Stimulated activated CD4-positive, alpha-beta T cell treated with anti-CD3 and anti-CD28 coated beads, Interleukin-4, amount 100 ng/mL, for 4 hours (primary cell): Measurements from ENCODE around the gene EPB41L3.
"Not testable (repeated sequence)": the region's sequence is repeated elsewhere in the genome, so short reads cannot be mapped to it uniquely, and the experiment has no call there.

Experiments used
- DNase-seq, 2 experiments: peaks; one replicate each; pipeline ENCODE4 v3.0.0-alpha.2; 2020

EPB41L3 gene

DNA sequence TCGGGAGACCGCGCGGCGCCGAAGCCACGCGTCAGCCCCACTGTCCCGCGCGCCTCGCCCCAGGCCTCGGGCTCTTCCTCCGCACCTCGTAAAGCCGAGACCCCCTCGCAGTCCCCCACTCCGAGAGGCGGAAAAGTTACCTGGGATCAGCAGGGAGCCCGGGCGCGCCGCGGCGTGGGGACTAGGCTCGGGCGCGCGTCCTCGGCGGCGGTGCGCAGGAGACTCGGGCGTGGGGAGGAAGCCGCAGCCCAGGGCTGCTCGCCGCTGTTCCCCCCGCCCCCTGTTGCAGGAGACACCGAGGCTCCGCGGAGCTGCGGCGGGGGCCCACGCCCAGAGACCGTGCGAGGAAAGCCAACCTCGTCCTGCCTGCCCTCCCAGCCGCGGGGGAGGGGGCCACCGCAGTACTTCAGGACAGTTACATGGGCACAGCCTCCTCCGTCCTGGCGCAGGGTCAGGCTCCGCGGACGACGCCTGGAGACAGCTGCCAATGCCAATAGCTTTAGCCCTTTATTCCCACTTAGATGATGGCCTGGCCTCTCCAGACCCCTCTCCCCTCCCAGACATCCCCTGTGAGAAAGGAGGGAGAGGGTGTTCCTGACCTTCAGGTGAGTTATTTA, at the start of gene EPB41L3:
EPB41L3 (minus strand) TSS at position 225 of the 617 bp plus-strand sequence. CDS start 54,814 bp downstream, outside the sequence.
- no peak for DNase-seq

DNA sequence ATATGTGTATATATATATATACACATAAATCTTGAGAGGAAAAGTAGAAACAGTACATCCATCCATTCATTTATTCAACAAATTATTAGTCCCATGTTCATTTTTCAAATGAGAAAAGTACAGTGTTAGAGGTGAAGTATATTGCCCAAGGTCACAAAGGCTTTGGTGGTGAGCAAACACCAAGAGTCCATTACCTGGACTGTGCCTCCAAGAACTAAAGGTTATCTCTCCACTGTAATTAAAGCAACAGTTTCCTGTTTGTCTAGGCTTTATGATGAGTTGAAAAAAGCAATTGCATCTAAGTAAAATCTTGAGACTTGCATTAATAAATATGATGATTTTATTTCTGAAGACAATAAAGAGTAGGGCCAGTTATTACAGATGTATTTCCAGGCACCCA, 44.7 kb upstream of the EPB41L3 start:
- DNase-seq: no peak

DNA sequence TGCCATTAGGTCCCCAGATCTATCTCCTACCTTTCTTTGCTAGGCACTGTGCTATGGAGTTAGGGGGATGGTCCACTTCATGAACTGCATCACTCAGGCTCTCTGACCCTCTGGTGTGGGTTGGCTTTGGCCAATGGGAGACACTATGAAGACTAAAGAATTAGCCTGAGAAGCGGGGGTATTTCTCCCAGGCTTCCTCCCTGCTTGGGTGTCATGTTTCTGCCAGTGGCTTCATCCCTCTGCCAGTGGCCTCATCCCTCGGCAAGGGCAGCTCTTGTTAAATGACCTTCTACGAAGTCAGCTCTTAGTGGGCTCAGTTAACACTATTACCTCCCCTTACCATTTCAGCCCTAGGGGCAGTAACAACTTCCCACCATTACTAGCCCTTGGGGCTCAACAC, 41.9 kb upstream of the EPB41L3 start:
- no peak for DNase-seq

DNA sequence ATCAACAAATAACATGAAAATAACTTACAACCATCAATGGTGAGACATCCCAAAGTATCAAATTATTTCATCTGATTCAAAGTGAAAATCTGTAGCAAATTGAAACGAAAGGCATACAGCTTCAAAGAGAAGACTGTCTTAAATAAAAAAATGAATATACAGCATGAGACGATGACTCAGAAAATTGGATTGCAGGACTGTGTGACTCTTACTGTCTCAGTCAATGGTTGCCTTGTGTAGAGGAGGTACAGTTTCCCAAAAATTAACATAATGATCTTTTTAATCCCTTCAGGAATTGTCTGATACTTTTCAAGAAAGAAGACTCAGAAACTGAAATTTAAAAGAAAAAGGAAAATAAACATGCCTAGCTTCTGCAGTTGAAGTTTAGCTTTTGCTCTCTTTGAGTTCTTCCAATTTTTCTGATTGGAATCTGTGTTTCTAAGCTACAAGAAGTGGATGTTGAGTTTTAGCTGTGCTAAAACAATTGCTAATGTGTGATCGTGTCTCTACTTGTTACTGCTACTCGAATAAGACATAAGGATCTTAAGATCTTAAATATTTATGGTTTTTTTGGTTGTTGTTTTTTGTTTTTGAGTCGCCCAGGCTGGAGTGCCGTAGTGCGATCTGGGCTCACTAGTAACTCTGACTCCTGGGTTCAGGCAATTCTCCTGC, 41.1 kb upstream of the EPB41L3 start:
- no peak for DNase-seq

DNA sequence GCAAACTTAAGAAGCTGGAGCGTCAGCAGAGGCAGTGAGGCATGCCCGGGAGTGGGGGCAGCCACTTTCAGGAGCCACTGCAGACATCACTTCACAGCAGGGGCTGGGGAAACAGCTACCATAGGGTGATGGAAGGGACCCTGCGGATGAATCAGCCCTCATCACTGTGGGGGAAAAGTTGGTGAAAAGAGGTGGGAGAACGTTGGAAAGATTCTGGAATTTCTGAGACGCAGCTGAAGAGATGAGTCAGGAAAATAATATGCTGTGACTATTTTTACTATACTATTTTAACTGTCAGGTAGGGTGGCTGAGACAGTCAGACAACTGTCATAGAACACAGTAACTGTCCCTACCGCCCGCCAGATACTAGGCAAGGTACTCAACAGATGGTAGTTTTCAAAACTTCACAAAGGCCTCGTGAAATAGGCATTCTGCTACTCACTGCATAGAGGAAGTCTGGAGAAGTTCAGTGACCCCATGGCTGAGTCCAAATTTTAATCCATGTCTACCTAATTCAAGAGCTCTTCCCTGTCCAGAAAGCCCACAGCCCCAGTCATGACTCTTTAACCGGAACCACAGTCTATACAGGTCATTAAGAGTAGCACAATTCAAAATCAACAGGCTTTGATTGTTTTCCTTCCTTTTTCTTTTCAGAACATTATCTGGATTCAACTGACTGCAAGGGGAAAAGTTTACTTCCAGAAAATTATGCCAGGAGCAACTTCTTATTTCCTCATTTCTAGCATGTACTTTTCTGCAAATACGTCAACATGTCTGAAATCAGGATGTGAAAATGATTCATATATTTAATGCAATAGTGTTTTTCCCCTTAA, 39.3 kb upstream of the EPB41L3 start:
- DNase-seq: no peak

DNA sequence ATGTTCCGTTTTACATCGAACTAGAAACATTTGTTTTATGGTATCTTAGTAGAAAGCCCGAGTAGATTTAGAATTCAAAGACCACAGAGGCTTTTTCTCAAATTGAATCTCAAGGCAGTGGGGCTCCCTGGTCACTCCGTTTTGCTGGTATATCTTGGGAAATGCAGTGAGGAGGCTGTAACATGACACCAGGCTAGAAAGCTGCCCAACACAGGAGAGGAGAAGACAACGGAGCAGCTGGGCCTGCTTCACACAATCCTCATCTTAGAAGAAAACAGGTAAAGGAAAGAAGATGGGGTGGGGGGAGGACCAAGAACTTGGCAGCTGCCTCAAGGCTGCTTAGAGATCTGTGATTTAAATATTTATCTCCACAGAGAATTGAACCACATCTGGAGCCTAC, 38.3 kb upstream of the EPB41L3 start:
- no peak for DNase-seq

DNA sequence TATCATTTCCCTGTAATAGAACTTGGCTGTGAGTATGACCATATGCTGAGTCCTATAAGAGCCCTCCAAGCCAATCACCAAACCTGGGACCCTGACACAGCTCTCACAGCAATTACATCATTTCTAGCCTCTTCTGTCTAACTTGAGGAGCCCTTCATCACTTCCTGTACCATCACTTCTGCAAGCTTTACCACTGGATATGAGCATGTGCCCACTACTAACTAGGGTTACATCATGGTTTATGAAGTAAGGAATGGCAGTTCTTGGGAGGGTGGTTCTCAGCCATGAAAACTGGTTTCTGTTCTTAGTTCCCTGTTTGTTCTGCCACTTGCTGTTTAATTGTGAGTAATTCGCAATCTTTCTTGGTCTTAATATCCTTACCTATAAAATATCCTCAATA, 31.0 kb upstream of the EPB41L3 start:
- DNase-seq: no peak

DNA sequence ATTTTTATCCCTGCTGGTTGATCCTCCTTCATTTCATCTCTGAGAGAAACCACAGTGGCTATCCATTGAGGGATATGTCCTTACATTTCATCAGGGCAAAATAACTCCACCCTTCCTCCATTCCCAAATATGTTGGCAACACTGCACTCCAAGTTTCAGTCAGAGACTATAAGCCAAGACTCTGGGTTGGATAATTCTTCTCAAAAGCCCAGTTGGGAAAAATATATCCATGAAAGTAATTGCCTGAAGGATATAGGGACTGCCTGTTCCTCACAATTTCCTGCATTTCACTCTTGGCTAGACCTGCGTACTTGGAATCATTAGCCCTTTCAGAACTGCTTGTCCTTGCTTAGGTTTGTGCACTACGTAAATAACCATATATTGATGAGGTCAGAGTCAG, 27.9 kb upstream of the EPB41L3 start:
- DNase-seq: no peak

DNA sequence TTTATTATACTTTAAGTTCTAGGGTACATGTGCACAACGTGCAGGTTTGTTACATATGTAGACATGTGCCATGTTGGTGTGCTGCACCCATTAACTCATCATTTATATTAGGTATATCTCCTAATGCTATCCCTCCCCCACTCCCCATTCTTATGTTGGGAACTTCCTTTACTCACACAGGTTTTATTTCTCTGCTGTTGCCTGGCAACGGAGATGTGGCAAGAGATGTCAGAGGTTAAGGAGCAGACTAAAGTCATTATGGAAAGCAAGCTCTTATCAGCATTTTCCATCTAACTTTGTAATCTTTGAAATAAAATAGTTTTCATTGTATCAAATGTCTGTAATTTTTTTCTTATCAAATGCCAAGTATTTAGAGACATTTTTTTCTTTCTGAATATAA, 26.8 kb upstream of the EPB41L3 start:
- not testable (repeated sequence) for DNase-seq

DNA sequence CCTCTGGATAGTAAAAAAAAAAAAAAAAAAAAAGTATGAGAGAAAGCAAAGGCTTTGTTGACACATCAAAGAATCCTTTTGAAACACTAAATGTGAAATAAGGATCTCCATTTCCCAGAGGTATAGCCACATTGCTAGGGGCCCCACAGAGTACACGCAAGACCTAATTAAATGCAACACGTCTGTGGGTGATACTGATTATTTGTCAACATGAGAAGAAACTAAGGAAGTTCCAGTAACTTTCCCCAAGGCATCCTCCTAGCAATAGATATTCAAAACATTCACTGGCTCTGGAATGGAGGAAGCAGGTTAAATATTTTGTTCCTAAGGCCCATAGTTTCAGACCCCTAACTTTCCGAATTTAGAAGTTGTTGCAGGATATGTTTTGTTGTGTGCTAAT, 24.6 kb upstream of the EPB41L3 start:
- no peak for DNase-seq

DNA sequence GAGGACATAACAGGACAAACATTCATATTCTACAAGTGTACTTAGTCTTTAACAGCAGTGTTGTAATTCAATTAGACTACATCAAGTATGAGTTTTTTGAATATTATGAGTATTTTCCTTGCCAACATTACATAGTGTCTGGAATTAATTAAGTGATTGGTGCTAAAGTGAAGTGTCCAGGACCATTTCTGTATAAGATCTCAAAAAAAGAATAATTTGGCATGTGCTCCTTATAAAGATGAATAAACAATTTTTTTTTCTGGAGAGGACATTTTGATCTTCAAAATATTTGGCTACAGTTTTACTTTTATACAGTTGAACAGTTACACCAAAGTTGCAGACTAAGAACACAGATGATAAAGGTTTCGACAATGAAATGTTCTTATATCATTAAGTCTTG, 15.1 kb upstream of the EPB41L3 start:
- DNase-seq: no peak

DNA sequence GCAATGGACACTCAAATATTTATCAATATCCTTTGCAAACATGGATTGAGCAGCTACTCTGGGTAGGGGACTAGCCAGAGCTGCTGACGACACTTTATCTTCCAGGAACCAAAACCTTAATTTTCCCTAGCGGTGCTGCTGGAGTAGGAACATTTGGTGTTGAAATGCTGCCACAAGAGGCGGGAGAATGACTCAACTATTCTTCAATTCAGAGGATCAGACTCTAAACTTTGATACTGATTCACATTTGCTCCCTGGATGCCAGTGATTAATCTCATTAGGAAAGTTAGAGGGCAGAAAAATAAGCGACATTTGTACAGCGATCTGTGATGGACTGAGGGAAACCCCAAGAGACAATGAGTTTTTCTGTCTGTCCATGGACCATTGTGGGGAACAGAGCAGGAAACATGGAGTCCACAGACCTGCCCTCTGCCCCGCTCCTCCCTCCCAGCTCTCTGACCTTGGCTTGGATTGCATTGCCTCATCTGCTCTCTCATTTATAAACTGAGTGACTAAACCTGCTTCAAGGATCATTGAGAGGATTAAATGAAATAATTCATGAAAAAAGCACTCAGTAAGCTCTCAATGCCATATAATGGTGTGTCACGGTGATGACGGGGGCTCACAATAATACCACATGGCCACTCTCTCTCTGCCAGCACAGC, 12.6 kb upstream of the EPB41L3 start:
- no peak for DNase-seq

DNA sequence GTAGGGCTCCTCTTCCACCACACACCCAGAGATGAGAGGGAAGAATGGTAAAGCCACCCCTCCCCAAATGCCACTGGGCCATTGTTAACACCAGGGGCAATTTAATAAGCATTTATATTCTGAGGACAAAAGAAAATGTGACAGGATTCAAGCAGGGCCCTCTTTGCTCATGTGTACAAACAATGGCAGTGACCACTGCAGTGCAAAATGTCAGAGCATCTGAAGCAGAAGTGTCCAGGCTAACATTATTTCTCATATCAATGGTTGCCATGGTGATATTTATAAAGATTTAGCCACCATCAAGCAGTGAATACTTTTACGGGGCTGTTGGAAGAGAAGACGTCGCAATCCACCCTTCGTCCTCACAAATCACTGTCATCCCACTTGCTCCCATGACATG, 10.8 kb upstream of the EPB41L3 start:
- no peak for DNase-seq

DNA sequence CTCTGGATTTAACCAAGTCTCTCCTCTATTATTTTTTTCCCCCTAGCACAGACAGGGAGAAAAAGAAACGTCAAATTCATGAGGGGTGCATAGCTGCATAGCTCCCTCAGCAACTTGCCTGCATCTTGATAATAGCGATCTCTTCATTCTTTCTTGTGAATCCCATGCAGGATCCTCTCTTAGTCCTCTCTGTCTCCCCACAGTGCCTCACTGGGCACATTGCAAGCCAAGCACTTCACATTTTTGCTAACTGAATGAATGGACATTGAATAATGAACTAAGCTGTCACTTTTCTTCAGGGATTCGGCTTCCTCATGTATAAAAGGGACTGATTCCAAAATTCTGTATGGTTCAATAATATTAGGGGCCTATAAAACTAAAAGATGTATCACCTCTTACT, 2.9 kb upstream of the EPB41L3 start:
- no peak for DNase-seq

DNA sequence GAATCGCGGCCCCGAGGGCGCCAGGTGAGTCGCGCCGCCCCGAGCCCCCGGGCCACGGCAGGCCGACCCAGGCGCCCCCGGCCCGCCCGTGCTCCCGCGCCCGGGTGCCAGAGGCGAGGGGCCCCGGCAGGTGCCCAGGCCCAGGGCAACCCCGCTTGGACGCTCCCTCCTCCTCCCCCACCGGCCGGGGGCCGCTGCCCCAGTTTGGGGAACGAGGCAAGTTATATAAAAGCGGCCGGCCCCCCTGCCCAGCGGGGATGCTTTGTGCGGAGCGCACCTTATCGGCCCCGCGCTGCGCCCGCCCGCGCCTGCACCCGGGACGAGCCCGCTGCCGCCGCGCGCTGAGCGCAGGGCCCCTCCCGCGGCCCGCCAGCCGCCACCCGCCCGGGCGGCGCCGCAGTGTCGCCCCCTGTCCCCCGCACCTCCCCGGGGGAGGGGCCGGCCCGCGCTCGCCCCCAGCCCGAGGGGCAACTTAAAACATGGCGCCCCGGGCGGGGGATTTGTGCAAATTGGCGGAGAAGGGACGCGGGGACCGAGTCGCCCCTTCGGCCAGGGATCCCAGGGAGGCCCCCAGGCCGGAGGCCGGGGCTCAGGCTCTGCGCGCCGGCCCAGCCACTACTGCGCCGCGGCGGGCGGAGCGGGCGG, 639 bp downstream of the EPB41L3 start:
- DNase-seq: no peak

DNA sequence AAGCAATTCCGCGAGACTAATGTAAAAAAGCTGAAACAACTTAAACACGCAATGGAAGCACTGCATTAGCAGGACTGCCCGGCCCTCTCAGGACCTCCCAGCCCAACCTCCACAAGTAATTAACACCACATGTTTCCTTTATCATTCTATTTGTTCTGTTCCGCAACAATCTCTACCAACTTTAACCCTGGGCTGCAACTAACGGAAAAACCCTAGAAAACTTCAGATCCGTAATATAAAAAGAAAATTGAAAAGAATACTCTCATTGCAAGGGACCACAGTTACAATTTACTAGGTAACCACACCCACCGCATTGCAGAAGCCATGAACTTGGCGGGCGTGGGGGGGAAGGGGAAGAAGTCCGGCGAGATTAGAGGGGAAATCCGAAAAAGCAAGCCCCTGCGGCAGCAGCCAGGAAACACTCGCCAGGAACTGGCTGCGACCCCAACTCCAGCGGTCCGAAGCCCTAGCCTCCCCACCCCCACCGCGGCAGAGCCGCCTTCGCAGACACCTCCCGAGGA, 1.2 kb downstream of the EPB41L3 start:
- no peak for DNase-seq

DNA sequence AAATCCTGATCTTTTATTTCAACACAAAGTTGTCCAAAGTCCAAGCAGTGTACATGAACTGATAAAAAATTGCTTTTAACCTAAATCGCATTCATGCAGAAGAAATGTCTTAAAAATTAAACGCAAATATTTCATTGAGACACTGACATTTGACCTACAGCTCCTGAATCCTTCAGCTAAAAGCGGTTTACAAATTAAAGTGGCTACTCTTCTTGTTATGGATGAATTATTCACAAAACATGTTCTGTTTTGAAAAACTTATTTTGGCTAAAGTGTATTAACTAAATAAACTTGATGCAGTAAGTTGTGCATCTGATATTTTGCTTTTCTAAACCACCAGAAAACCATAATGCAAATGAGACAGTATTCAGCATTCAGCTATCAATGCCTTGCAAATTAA, 2.2 kb downstream of the EPB41L3 start:
- DNase-seq: no peak

DNA sequence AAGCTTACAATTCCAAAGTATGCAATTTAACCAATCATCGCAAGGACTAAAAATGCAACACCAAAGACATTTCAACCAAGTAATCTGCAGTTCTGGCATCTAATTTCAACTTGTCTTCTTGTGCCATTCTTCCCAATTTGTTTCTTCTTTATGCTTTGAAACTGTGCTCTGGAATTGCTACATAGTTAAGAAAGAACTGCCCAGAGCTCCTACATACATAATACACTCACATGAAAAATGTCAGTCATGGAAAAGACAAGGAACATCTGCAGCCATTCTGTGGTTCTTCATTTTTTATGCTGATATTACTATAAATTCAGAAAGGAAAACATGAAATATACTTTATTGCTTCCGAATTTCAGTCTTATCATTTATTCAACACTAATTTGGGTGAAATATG, 4.4 kb downstream of the EPB41L3 start:
- no peak for DNase-seq

DNA sequence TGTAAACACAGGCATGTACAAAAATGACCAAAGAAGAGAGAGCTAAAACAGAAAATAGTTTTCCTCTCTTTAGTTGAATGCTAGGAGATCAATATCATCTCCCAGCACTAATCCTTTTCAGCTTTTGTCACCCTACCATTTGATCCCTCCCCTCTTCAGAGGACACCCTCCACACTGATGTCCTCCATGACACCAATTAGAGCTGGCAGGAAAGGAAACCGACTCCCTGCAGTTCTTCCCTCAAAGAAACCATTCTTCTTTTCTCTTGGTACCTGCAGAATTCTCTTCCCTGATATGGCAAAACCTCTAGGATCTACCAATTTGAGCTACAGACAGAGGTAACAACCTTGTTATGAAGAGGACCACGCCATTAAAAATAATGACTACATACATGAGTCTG, 5.3 kb downstream of the EPB41L3 start:
- DNase-seq: no peak

DNA sequence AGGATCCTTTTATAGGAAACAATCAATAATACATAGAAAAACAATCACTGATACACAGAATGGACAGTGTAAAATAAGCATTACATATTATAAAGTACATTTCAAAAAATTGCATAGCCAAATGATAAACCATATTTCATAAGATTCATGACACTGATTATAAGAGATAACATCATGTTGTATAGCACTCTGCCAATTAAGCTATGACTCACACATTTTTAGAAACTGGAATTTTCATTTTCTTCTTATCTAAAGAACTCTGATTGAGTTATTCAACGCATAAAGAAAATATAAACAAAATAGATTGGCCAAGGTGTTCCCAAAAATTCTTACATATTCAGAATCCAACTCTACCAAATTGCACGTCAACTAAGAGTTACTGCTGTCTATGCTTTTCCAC, 5.9 kb downstream of the EPB41L3 start:
- DNase-seq: no peak

DNA sequence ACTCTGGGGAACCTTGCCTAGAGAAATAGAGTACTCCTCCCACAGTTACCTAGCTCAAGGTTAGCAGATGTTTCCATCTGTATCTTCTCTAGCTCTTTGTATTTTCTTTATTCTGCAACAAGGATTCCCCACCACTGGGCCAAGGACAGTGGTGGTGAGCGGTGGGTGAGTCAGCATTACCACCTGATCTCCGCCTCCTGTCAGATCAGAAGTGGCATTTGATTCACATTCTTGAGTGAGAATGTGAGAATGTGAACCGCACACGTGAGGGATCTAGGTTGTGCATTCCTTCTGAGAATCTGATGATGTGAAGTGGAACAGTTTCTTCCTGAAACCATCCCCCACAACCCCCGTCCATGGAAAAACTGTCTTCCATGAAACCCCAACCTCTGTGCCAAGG, 9.0 kb downstream of the EPB41L3 start:
- no peak for DNase-seq

DNA sequence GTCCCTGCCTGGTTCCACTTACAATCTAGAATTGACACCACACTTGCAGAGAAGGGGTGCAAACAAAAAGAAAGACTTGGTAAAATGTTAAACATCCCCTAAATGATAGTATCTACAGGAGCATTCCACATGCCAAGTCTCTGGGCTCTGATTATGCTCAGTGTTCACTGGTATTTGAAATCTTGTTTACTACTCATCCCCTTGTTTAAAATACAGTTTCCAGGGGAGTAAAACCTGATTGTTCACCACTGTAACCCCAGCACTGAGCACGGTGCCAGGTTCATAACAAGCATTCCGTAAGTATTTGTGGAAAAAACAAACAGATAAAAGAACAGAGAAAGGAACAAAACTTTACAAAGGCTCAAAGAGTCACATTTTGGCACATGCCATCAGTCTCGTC, 11.7 kb downstream of the EPB41L3 start:
- DNase-seq: no peak

DNA sequence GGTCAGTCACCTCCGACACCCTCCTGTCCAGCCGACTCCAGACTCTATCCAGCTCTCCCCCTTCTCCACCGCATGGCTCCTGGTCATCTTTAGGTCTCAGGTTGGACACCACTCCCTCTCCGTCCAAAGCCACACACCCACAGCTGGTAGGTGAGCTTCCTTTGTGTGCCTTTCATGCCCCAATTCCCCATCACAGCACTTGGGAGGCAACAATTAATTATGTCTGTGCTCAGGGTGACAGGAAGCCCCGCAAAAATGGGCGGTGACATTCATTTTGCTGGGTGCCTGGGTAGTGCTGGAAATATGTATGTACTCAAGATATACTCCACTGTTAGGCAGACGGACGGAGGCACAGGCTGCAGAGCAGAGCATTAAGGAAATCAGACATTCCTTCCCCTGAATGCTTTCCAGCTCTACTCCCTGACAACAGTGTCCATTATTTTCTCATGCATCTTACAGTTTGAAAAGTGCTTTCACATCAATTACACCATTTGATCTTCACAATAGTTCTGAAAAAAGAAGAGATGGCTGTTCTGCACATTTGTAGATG, 13.1 kb downstream of the EPB41L3 start:
- no peak for DNase-seq
